Tibial artery (tissue), 4 donors: ENCODE results near the gene UBE2E2.

Experiments used
- DNase-seq, 2 donors: peaks; one replicate each; pipeline ENCODE4 v3.0.0-alpha.2; 2019
- H3K27ac ChIP-seq, 2 donors: fragments of 200-600 bp; sonication (generic) in 1 of 2; 1 replicate in 1 of 2; 2 replicates in 1 of 2; pipeline ENCODE4 v1.5.1; 2018 to 2019; ENCODE audit warnings: mild to moderate bottlenecking in 1 of 2
- H3K27me3 ChIP-seq, 2 donors: fragments of 200-600 bp; sonication (generic) in 1 of 2; one replicate each; pipeline versions ENCODE4 v1.5.1 to v1.6.0; 2016 to 2019
- H3K36me3 ChIP-seq, 3 donors: fragments of 200-600 bp; sonication (generic) in 2 of 3; one replicate each; pipeline ENCODE4 v1.5.1; 2016 to 2019; ENCODE audit warnings: mild to moderate bottlenecking in 2 of 3
- H3K4me1 ChIP-seq, 4 donors: fragments of 200-600 bp; sonication (generic) in 2 of 4; 1 replicate in 3 of 4; 2 replicates in 1 of 4; pipeline ENCODE4 v1.5.1; 2016 to 2019
- H3K4me3 ChIP-seq, 2 donors: fragments of 200-600 bp; sonication (generic) in 1 of 2; 1 replicate in 1 of 2; 2 replicates in 1 of 2; pipeline ENCODE4 v1.5.1; 2018 to 2019; ENCODE audit warnings: mild to moderate bottlenecking in 2 of 2
- H3K9me3 ChIP-seq, 3 donors: fragments of 200-600 bp; sonication (generic) in 1 of 3; one replicate each; pipeline ENCODE4 v1.5.1; 2016 to 2019
- intact Hi-C: fragments of 100-400 bp; cut with DNase I; formaldehyde crosslinking; loops from one replicate; pipeline ENCODE4 v1.15.0; 2023; ENCODE audit warnings: low total_unique reads
- TF ChIP-seq, protein P1 (sequence below), 2 experiments: fragments of 200-600 bp in 1 of 2; fragments of 450-650 bp in 1 of 2; IDR thresholded peaks; one replicate each; pipeline ENCODE4 v1.5.1; 2017 to 2019; ENCODE audit warnings: antibody characterized with exemption in 2 of 2, mild to moderate bottlenecking in 1 of 2, moderate library complexity in 1 of 2

Gene UBE2E2

GRCh38 chr3:23481011-23481615 is 278.0 kb downstream of the UBE2E2 start:
- Histone ChIP-seq H3K4me3 (no peak overlapping the region), H3K4me1 (no peaks in the 10 kb centered on the region), H3K9me3 (no peaks in the 10 kb centered on the region), H3K27ac (no peak overlapping the region), H3K36me3 (peaks cover 0 to 3% (median 0%) of the 10 kb centered on the region in 3 donors), H3K27me3 (no peaks in the 10 kb centered on the region)
- TF ChIP-seq, protein P1, sequence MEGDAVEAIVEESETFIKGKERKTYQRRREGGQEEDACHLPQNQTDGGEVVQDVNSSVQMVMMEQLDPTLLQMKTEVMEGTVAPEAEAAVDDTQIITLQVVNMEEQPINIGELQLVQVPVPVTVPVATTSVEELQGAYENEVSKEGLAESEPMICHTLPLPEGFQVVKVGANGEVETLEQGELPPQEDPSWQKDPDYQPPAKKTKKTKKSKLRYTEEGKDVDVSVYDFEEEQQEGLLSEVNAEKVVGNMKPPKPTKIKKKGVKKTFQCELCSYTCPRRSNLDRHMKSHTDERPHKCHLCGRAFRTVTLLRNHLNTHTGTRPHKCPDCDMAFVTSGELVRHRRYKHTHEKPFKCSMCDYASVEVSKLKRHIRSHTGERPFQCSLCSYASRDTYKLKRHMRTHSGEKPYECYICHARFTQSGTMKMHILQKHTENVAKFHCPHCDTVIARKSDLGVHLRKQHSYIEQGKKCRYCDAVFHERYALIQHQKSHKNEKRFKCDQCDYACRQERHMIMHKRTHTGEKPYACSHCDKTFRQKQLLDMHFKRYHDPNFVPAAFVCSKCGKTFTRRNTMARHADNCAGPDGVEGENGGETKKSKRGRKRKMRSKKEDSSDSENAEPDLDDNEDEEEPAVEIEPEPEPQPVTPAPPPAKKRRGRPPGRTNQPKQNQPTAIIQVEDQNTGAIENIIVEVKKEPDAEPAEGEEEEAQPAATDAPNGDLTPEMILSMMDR (IDR thresholded peaks at IDR 0.05) = no peak
- intact Hi-C loops = no loop called here
- no peak for DNase-seq

GRCh38 chr3:23481616-23482278 is 278.6 kb downstream of the UBE2E2 start:
- peaks cover 0 to 6% (median 0%) of the 10 kb centered on the region in 3 donors for H3K36me3 ChIP-seq
- intact Hi-C loops = no loop called here
- no peaks in the 10 kb centered on the region for H3K27me3 ChIP-seq
- no peaks in the 10 kb centered on the region for H3K9me3 ChIP-seq
- H3K4me3 ChIP-seq = no peak overlapping the region
- no peak for DNase-seq
- H3K4me1 ChIP-seq = no peaks in the 10 kb centered on the region
- TF ChIP-seq, protein P1 (IDR thresholded peaks at IDR 0.05) = no peak
- H3K27ac ChIP-seq = no peak overlapping the region

- no peak for DNase-seq
- no peaks in the 10 kb centered on the region for H3K4me1 ChIP-seq
- TF ChIP-seq, protein P1 (IDR thresholded peaks at IDR 0.05) = no peak
- no peak overlapping the region for H3K27ac ChIP-seq
- H3K9me3 ChIP-seq = no peaks in the 10 kb centered on the region
- peaks cover 0 to 6% (median 0%) of the 10 kb centered on the region in 3 donors for H3K36me3 ChIP-seq
- no peak overlapping the region for H3K4me3 ChIP-seq
- H3K27me3 ChIP-seq = no peaks in the 10 kb centered on the region
- intact Hi-C loops = no loop called here
Observed at GRCh38 chr3:23484386-23484785, 281.3 kb downstream of the UBE2E2 start.

DNA sequence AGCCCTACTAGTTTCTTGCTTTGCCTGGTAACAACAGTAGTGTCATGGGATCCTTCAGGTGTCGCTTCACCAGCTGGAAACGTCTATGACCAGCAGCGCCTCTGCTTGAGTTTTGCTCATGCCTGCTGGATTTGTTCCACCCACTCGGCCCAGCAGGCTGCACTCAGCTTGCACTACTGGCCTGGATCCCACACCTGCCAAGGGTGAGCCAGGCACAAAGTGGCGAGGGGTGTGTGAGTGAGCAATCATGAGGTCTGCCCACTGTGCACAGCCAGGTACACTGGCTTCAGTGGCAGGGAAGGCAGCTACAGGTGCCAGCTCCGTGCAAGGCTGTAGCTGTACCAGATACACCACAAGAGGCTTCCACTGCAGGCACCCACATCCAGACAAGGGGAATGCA is 282.8 kb downstream of the UBE2E2 start:
- peaks cover 0 to 11% (median 0%) of the 10 kb centered on the region in 4 donors for H3K4me1 ChIP-seq
- no peak overlapping the region for H3K27ac ChIP-seq
- intact Hi-C loops = no loop called here
- TF ChIP-seq, protein P1 (IDR thresholded peaks at IDR 0.05) = no peak
- no peaks in the 10 kb centered on the region for H3K27me3 ChIP-seq
- no peaks in the 10 kb centered on the region for H3K9me3 ChIP-seq
- peaks cover 0 to 6% (median 0%) of the 10 kb centered on the region in 3 donors for H3K36me3 ChIP-seq
- H3K4me3 ChIP-seq = no peak overlapping the region
- DNase-seq = no peak

DNA sequence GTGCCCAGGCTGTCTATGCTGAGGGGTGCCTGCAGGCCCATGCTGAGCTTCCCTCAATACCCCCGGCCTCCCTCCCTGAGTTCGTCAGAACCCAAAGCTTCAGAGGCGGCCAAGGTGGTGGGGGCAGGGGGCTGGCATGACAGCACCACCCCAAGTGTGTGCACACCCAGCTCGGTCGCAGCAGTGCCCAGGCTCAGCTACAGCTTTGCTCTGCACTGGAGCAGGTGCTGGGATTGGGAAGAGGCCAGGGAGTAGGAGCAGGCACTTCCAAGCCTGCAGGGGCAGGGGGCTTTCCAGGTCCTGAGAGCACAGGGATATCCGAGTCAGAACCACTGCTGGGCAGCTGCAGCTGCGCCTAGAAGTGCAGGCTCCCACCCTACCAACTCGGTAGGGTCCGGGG is 283.9 kb downstream of the UBE2E2 start:
- intact Hi-C loops = no loop called here
- peaks cover 0 to 15% (median 0%) of the 10 kb centered on the region in 4 donors for H3K4me1 ChIP-seq
- TF ChIP-seq, protein P1 (IDR thresholded peaks at IDR 0.05) = no peak
- H3K27ac ChIP-seq = no peak overlapping the region
- H3K9me3 ChIP-seq = no peaks in the 10 kb centered on the region
- H3K36me3 ChIP-seq = peaks cover 0 to 6% (median 0%) of the 10 kb centered on the region in 3 donors
- H3K27me3 ChIP-seq = no peaks in the 10 kb centered on the region
- H3K4me3 ChIP-seq = no peak overlapping the region
- DNase-seq = no peak
